ENCODE measurements around the gene TFF3.

Gene TFF3

GRCh38 chr21:42264245-42265195 is 50.7 kb downstream of the TFF3 start:
- DNase-seq = no peak

GRCh38 chr21:42263591-42264131 is 51.5 kb downstream of the TFF3 start:
- no peak for DNase-seq

GRCh38 chr21:42262831-42263231 is 52.4 kb downstream of the TFF3 start:
- DNase-seq = no peak

GRCh38 chr21:42261829-42262200 is 53.4 kb downstream of the TFF3 start:
- no peak for DNase-seq

Data from activated CD4-positive, alpha-beta T cell treated with anti-CD3 and anti-CD28 coated beads, Interleukin-10, Interleukin-2, amounts not matched to agents 100 ng/mL and 50 ng/mL, durations not matched to agents 16 hours and 8 hours (primary cell).